ENCODE data around the gene CCDC85A. TPM values are rescaled to one million over a fixed set of nuclear protein-coding genes. Genes with fewer than 3 reads are reported as not detected.
A peak's percentile ranks its signal among the peaks of the same experiment; 100 is the strongest.

CCDC85A gene
- polyA plus RNA-seq, 1 of the 3 experiments (the other 2 are of a cell fraction): 48.7 TPM

DNA sequence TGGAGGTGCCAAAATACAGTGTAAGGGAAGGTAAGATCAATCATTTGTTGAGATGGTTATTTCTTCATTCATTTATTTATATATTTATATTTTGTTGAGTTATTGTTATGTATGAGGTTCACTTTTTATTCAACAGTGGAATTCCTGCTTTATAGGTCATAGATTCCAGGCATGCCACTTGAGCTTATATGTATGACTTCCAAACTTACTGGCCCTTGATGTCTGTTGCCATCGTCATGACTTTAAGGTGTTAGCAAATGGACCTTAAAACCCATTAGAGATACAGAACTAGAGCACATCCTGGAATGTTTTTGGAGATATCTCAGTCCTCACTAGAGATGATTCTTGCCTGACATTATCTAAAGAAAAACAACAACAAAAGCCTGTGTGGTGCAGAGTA is 25.9 kb downstream of the CCDC85A start:
- Histone ChIP-seq H3K27ac (ENCODE audit: low read depth in 2 of 2, low read length in 1 of 2) (peak overlapping the region in 1 of 2 experiments; percentile 33; a peak in 1 of 4 replicates), H3F3A (replicated peaks; ENCODE audit: insufficient read depth) (peaks cover 59% of the 10 kb centered on the region), H3K4me1 (ENCODE audit: control insufficient read depth in 1 of 2, insufficient read depth in 2 of 2, low read depth in 1 of 2, low read length in 1 of 2) (peaks cover 0 to 24% of the 10 kb centered on the region in 2 experiments; a peak in 1 of 4 replicates), H3K9ac (no peak overlapping the region), H4K20me1 (ENCODE audit: insufficient read depth) (peaks cover 73% of the 10 kb centered on the region), H3K4me2 (no peak overlapping the region), H3K27me3 (ENCODE audit: insufficient read depth) (no peaks in the 10 kb centered on the region), H3K79me2 (ENCODE audit: insufficient read depth) (peaks cover 100% of the 10 kb centered on the region), H3K4me3 (ENCODE audit: low read depth in 2 of 2, low read length in 1 of 2) (no peak overlapping the region), H3K36me3 (replicated peaks in 1 of 2; ENCODE audit: control insufficient read depth in 1 of 2, insufficient read depth in 2 of 2, low read length in 1 of 2) (peaks cover 15 to 69% of the 10 kb centered on the region in 2 experiments), H2AFZ (ENCODE audit: low read depth) (no peak overlapping the region), H3K9me3 (no peaks in the 10 kb centered on the region), H3K9me2 (no peaks in the 10 kb centered on the region)
- WGBS (ENCODE audit: low lambda C conversion rate): 29% methylated on average over 1 of the region's 1 CpG
- CTCF ChIA-PET: no interaction called here
- DNase-seq: no peak
- TF ChIP-seq, protein P1, sequence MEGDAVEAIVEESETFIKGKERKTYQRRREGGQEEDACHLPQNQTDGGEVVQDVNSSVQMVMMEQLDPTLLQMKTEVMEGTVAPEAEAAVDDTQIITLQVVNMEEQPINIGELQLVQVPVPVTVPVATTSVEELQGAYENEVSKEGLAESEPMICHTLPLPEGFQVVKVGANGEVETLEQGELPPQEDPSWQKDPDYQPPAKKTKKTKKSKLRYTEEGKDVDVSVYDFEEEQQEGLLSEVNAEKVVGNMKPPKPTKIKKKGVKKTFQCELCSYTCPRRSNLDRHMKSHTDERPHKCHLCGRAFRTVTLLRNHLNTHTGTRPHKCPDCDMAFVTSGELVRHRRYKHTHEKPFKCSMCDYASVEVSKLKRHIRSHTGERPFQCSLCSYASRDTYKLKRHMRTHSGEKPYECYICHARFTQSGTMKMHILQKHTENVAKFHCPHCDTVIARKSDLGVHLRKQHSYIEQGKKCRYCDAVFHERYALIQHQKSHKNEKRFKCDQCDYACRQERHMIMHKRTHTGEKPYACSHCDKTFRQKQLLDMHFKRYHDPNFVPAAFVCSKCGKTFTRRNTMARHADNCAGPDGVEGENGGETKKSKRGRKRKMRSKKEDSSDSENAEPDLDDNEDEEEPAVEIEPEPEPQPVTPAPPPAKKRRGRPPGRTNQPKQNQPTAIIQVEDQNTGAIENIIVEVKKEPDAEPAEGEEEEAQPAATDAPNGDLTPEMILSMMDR (IDR thresholded peaks at IDR 0.05): no peak
- TF ChIP-seq TEAD4 (IDR thresholded peaks at IDR 0.05; ENCODE audit: borderline replicate concordance, insufficient read depth): peak; percentile 28; the same call in 1 of the 2 replicates
- 0 out of 2 replicates have a peak, but pooled peaks have one; percentile 15 for TF ChIP-seq JUND (IDR thresholded peaks at IDR 0.05)
- no peak for TF ChIP-seq EP300 (IDR thresholded peaks at IDR 0.05; ENCODE audit: borderline replicate concordance in 1 of 2, low read depth in 1 of 2, low read length in 1 of 2)
- TF ChIP-seq SIN3A (IDR thresholded peaks at IDR 0.05; ENCODE audit: borderline replicate concordance, low read depth, low read length): no peak
- POLR2A ChIA-PET: no interaction called here

DNA sequence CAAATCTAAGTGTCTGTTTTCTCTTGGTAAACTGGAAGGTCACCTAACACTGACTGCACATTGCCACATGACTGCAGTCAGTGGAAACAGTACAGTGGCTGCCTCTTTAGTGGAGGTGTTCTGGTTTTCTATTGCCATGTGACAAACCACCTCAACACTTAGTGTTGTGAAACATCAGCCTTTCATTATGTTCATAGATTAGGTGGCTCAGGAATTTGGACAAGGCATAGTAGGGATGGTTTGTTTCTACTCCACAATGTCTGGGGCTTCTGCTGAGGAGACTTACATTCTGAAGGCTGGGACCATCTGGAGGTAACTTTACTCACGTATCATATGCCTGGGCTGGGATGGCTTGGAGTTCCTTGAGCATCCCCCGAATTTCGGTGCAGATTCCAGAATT is 26.5 kb downstream of the CCDC85A start:
- peaks cover 0 to 24% of the 10 kb centered on the region in 2 experiments; a peak in 1 of 4 replicates for H3K4me1 ChIP-seq (ENCODE audit: control insufficient read depth in 1 of 2, insufficient read depth in 2 of 2, low read depth in 1 of 2, low read length in 1 of 2)
- peaks cover 100% of the 10 kb centered on the region for H3K79me2 ChIP-seq (ENCODE audit: insufficient read depth)
- H2AFZ ChIP-seq (ENCODE audit: low read depth): no peak overlapping the region
- H3K27ac ChIP-seq (ENCODE audit: low read depth in 2 of 2, low read length in 1 of 2): peak overlapping the region in 1 of 2 experiments; percentile 33; a peak in 1 of 4 replicates
- DNase-seq: no peak
- TF ChIP-seq NFIC (IDR thresholded peaks at IDR 0.05; ENCODE audit: borderline replicate concordance) (no peak), EP300 (IDR thresholded peaks at IDR 0.05; ENCODE audit: borderline replicate concordance in 1 of 2, low read depth in 1 of 2, low read length in 1 of 2) (no peak), JUND (IDR thresholded peaks at IDR 0.05) (no peak), MEF2A (IDR thresholded peaks at IDR 0.05; ENCODE audit: borderline replicate concordance, low read depth) (no peak), RAD21 (IDR thresholded peaks at IDR 0.05; ENCODE audit: low read length) (no peak), TAF1 (IDR thresholded peaks at IDR 0.05; ENCODE audit: borderline replicate concordance, low read depth, low read length) (no peak), YY1 (IDR thresholded peaks at IDR 0.05; ENCODE audit: low read depth) (no peak), POLR2AphosphoS5 (IDR thresholded peaks at IDR 0.05; ENCODE audit: low read depth, low read length) (no peak), NRF1 (IDR thresholded peaks at IDR 0.05; ENCODE audit: low read depth, low read length) (no peak), FOSL2 (IDR thresholded peaks at IDR 0.05; ENCODE audit: borderline replicate concordance, low read depth) (no peak), MXI1 (IDR thresholded peaks at IDR 0.05; ENCODE audit: low read depth, low read length) (no peak), RXRA (IDR thresholded peaks at IDR 0.05; ENCODE audit: borderline replicate concordance, low read depth) (no peak), RFX5 (IDR thresholded peaks at IDR 0.05; ENCODE audit: low read length) (no peak)
- TF ChIP-seq, protein P2, sequence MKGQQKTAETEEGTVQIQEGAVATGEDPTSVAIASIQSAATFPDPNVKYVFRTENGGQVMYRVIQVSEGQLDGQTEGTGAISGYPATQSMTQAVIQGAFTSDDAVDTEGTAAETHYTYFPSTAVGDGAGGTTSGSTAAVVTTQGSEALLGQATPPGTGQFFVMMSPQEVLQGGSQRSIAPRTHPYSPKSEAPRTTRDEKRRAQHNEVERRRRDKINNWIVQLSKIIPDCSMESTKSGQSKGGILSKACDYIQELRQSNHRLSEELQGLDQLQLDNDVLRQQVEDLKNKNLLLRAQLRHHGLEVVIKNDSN (IDR thresholded peaks at IDR 0.05; ENCODE audit: borderline replicate concordance, low read depth): no peak
- TF ChIP-seq, protein P3, sequence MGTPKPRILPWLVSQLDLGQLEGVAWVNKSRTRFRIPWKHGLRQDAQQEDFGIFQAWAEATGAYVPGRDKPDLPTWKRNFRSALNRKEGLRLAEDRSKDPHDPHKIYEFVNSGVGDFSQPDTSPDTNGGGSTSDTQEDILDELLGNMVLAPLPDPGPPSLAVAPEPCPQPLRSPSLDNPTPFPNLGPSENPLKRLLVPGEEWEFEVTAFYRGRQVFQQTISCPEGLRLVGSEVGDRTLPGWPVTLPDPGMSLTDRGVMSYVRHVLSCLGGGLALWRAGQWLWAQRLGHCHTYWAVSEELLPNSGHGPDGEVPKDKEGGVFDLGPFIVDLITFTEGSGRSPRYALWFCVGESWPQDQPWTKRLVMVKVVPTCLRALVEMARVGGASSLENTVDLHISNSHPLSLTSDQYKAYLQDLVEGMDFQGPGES (IDR thresholded peaks at IDR 0.05; ENCODE audit: low read depth, low read length): no peak
- TF ChIP-seq, protein P4, sequence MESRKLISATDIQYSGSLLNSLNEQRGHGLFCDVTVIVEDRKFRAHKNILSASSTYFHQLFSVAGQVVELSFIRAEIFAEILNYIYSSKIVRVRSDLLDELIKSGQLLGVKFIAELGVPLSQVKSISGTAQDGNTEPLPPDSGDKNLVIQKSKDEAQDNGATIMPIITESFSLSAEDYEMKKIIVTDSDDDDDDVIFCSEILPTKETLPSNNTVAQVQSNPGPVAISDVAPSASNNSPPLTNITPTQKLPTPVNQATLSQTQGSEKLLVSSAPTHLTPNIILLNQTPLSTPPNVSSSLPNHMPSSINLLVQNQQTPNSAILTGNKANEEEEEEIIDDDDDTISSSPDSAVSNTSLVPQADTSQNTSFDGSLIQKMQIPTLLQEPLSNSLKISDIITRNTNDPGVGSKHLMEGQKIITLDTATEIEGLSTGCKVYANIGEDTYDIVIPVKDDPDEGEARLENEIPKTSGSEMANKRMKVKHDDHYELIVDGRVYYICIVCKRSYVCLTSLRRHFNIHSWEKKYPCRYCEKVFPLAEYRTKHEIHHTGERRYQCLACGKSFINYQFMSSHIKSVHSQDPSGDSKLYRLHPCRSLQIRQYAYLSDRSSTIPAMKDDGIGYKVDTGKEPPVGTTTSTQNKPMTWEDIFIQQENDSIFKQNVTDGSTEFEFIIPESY (IDR thresholded peaks at IDR 0.05; ENCODE audit: borderline replicate concordance, low read depth): no peak
- TF ChIP-seq, protein P1 (IDR thresholded peaks at IDR 0.05): no peak
- no CpG with 5 or more reads among the region's 3 CpGs for WGBS (ENCODE audit: low lambda C conversion rate)
- H3F3A ChIP-seq (replicated peaks; ENCODE audit: insufficient read depth): peaks cover 53% of the 10 kb centered on the region
- H3K9ac ChIP-seq: no peak overlapping the region
- ChIA-PET POLR2A (no interaction called here), CTCF (no interaction called here)
- no peaks in the 10 kb centered on the region for H3K27me3 ChIP-seq (ENCODE audit: insufficient read depth)
- H3K9me2 ChIP-seq: no peaks in the 10 kb centered on the region
- H3K36me3 ChIP-seq (replicated peaks in 1 of 2; ENCODE audit: control insufficient read depth in 1 of 2, insufficient read depth in 2 of 2, low read length in 1 of 2): peaks cover 14 to 70% of the 10 kb centered on the region in 2 experiments
- H3K4me2 ChIP-seq: no peak overlapping the region
- H3K4me3 ChIP-seq (ENCODE audit: low read depth in 2 of 2, low read length in 1 of 2): no peak overlapping the region
- peaks cover 73% of the 10 kb centered on the region for H4K20me1 ChIP-seq (ENCODE audit: insufficient read depth)
- H3K9me3 ChIP-seq: no peaks in the 10 kb centered on the region

All from SK-N-SH (cell line).